Hematopoietic multipotent progenitor cell treated with erythropoietin and hydrocortisone succinate and interleukin-3 and kit ligand, for 15 days (in vitro differentiated cells): ENCODE measurements around the gene NEMP1.
A peak's percentile ranks its signal among the peaks of the same experiment; 100 is the strongest.
"Not testable (repeated sequence)": the region's sequence is repeated elsewhere in the genome, so short reads cannot be mapped to it uniquely, and the experiment has no call there.

Source experiments
- DNase-seq: peaks from one replicate; pipeline ENCODE4 v3.0.0-alpha.2; 2015; ENCODE audit warnings: low spot score

Gene NEMP1

DNA sequence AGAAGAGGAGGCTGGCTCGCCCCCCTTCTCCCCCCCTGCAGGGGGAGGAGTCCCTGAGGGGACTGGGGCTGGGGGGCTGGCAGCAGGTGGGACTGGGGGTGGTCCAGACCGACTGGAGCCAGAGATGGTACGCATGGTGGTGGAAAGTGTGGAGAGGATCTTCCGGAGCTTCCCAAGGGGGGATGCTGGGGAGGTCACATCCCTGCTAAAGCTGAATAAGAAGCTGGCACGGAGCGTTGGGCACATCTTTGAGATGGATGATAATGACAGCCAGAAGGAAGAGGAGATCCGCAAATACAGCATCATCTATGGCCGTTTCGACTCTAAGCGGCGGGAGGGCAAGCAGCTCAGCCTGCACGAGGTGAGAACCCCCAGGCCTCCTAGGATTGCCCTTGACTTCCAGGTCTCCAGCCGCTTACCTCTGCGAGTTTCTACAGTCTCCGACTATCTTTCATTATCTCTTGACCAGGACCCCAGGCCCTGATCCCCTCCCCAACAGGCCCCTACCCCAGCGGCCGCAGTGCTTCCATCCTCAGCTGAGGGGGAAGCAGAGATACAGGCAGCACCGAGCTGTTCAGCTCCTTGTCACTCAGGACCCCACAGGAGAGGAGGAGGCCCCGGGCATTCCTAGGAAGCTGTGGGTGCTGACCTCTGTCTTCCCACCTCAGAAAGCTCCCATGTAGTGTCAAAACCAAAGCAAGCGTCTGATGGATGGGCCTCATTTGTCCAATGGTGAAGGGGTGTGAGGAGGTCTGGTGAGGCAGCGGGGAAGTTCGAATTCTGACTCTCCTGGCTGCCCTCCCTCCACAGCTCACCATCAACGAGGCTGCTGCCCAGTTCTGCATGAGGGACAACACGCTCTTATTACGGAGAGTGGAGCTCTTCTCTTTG lies 13.3 kb upstream of the NEMP1 start:
- no peak for DNase-seq

DNA sequence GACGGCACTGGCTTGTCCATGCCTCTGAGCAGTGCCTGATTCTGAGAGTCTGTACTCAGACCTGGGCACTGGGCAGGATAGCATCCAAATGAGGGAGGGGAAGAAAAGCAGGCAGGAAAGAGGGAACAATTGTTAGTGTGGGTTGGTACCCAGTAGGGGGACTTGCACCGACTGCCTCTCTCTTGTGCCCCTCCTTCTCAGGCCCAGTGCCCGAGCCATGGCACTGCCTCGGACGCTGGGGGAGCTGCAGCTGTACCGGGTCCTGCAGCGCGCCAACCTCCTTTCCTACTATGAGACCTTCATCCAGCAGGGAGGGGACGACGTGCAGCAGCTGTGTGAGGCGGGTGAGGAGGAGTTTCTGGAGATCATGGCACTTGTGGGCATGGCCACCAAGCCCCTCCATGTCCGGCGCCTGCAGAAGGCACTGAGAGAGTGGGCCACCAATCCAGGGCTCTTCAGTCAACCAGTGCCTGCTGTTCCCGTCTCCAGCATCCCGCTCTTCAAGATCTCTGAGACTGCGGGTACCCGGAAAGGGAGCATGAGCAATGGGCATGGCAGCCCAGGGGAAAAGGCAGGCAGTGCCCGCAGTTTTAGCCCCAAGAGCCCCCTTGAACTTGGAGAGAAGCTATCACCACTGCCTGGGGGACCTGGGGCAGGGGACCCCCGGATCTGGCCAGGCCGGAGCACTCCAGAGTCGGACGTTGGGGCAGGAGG lies 12.5 kb upstream of the NEMP1 start:
- DNase-seq: no peak

- no peak for DNase-seq
Observed at GRCh38 chr12:57090490-57090889, 11.9 kb upstream of the NEMP1 start.

DNA sequence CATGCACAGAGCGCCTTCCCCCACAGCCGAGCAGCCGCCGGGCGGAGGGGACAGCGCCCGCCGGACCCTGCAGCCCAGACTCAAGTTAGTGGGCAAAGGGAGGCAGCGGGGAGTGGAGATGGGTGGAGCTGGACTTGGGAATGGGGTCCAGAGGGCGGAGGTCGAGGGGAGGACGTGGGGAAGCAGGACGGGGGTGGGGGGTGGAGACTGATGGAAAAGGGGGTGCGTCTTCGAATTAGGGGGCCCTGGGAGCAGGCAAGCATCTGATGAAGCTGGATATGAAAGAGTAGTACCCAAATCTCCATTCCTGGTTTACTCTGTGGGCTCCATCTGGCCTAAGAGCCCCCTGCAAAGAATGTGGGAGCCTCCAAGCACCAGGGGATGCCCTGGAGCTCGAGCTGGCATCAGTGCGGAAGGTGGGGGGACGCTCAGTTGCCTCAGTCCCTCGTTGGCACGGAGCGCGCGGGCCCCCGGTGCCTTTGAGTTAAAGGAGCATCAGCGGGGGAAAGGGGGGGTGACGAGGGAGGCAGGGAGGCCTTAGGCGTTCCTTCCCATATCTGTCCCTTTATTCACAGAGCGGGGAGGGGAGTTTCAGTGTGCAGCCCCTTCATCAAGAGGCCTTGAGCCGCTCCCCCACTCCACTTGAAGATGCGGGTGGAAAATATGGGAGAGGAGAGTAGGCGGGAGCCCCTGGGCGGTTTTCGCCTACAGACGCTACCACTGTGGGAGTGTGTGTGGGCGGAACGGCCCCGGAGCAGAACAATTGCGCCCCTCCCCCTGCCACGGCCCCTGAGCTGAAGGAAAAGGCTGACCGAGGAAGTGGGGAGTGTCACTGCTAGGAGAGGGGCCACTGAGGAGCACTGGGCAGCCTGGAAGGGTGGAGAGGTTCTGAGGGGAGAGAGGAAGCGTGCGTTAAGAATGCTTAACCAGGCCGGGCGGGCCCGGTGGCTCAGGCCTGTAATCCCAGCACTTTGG lies 11.0 kb upstream of the NEMP1 start:
- no peak for DNase-seq

GRCh38 chr12:57088354-57089270 lies 10.0 kb upstream of the NEMP1 start, which contains the start of gene NAB2:
NAB2 (plus strand) TSS chr12:57089114; CDS start chr12:57089272, 158 bp downstream.
- DNase-seq: peak; percentile 84

- DNase-seq: peak; percentile 30
Observed at GRCh38 chr12:57087691-57088353, 9.2 kb upstream of the NEMP1 start.

GRCh38 chr12:57087010-57087690 lies 8.6 kb upstream of the NEMP1 start:
- peak; percentile 76 for DNase-seq

DNA sequence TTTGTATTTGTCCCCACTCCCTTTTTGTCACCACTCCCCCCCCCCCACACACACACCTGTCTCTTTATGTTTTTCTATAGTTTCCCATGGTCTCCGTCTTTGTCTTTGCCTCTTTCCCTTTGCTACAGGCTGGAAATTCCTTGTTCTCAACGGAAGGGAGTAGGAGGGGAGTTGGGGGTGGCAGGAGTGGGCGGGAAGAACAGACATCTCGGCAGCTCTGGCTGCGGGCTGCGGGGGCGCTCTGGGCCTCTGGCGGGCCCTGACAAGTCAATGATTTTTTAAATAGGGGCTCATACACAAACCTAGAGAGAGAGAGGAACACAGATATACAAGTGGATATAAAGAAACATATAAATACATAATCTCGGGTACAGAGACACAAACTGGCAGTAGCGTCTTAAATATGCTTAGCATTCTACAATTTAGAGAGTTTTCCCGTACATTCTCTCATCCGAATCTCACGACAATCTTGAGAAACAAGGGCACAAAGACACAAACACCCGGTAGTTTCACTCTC lies 8.0 kb upstream of the NEMP1 start:
- DNase-seq: no peak

GRCh38 chr12:57085999-57086492 lies 7.5 kb upstream of the NEMP1 start:
- DNase-seq: no peak

GRCh38 chr12:57080855-57081254 lies 2.3 kb upstream of the NEMP1 start:
- DNase-seq: no peak

- no peak for DNase-seq
Observed at GRCh38 chr12:57079821-57080220, 1.2 kb upstream of the NEMP1 start.

DNA sequence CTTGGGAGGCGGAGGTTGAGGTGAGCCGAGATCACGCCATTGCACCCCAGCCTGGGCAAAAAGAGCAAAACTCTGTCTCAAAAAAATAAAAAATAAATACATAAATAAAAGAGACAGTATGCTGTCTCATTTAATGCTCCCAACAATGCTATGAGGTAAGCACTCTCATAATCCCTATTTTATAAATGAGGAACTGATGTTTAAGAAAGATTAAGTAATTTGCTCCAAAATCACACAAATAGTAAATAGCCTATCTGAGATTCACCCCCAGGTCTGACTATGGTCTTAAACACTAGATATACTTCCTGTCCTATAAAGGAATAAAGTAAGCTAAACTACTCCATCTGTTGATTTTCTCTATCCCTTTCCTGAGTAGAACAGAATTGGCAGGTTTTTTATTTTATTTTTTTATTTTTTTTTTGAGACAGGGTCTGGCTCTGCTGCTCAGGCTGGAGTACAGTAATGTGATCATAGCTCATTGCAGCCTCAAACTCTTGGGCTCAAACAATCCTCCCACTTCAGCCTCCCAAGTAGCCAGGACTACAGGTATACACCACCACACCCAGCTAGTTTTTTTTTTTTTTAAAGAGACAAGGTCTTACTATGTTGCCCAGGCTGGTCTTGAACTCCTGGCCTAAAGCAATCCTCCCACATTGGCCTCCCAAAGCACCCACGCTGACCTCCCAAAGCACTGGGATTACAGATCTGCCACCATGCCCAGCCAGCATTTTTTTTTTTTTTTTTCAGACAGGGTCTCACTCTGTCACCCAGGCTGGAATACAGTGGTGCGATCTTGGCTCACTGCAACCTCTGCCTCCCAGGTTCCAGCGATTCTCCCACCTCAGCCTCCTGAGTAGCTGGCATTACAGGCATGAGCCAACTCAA lies 4.8 kb downstream of the NEMP1 start:
- DNase-seq: not testable (repeated sequence)

DNA sequence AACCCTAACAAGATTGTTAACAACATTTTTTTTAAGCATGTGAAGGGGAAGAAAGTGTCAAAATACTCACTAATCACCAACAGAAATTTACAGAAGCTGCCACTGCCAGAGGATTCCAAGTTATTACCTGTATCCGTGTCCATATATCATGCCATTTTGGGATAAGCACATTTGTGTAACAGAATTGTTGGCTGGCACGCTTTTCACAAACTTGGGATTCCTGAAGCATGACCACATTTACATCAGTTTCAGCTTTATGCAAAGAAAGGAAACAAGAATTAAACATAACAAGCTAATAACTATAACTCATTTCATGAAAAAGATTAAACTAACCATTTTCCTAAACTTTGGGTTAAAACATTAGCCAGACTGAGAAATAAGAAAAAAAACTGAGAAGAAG lies 5.9 kb downstream of the NEMP1 start:
- no peak for DNase-seq

GRCh38 chr12:57069523-57069922 lies 9.1 kb downstream of the NEMP1 start:
- peak; percentile 84 for DNase-seq

DNA sequence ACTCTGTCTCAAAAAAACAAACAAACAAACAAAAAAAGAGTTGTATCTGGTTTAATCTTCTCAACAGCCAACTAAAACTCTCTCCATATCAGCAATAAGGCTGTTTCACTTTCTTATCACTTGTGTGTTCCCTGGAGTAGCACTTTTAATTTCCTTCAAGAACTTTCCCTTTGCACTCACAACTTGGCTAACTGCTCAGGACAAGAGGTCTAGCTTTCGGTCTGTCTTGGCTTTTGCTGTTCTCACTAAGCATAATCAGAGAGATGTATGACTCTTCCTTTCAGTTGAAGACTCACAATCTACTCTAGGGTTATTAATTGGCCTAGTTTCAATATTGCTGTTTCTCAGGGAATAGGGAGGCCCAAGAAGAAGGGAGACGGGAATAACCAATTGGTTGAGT lies 12.3 kb downstream of the NEMP1 start:
- no peak for DNase-seq

DNA sequence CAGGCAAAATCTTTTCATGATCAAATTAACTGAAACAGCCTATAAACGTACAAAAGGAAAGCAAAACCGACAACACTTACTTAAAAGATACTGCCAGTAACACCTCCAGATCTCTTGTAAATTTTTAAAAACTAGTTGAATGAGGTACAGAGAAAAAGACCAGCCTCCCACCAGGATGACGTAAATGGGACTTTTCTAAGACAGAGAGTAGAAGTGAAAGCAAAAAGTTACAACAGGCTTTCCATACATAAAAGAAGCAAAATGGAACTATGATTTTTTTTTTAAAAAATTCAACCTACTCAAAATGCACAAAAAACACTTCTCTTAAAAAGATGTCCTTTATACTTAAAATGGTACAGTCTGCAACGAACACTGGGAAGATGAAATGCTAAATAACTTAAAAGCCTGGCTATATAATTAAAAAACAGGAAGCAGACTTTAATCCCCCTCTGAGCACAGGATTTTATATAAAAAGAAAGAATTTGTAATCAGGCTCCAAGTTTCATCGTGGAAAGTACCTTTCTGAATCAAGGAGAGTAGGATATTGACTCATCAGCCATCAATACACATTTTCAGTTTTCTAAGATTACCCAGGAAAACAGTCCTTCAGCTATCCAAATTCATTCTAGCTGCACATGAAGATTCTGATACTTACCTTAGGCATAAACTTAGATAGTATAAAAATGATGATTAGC lies 14.5 kb downstream of the NEMP1 start:
- DNase-seq: no peak

DNA sequence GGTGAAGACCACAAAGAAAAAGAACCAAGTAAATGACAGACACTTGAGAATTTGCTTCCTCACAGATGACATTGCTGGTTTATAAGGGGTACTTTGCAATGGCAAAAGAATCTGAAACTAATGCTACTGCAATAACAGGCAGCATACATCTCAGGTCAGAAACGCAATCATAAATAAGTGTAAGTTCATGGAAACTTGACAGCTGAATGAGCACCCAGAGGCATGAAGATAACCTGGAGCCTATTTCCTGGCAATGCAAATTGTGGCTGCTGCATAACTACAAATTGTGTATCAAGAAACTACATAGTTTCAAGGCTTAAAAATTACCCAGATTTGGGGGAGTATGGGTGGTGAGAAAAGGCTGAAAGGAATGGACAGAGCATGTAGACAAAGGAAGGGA lies 20.1 kb downstream of the NEMP1 start:
- no peak for DNase-seq
